Bone marrow (tissue), 2 donors: ENCODE measurements around the gene FOCAD.
A peak's percentile ranks its signal among the peaks of the same experiment; 100 is the strongest.

Experiments
- DNase-seq, 2 donors: peaks; one replicate each; lab custom pipeline; 2025; lab: John Stamatoyannopoulos, UW

FOCAD gene

GRCh38 chr9:20683351-20684034 is 566 bp upstream of the FOCAD start:
- peak; percentile 29 to 36 for DNase-seq

- DNase-seq = peak in 1 of 2 donors; percentile 34
Measured at GRCh38 chr9:20684875-20685696, 1.0 kb downstream of the FOCAD start.

- DNase-seq = no peak
Measured at GRCh38 chr9:20685769-20686168, 1.7 kb downstream of the FOCAD start.

GRCh38 chr9:20689833-20690232 is 5.8 kb downstream of the FOCAD start:
- DNase-seq = no peak

GRCh38 chr9:20692554-20692953 is 8.5 kb downstream of the FOCAD start:
- no peak for DNase-seq

GRCh38 chr9:20693068-20693467 is 9.0 kb downstream of the FOCAD start:
- DNase-seq = no peak

GRCh38 chr9:20694248-20694647 is 10.2 kb downstream of the FOCAD start:
- DNase-seq = no peak

GRCh38 chr9:20697021-20697719 is 13.1 kb downstream of the FOCAD start:
- no peak for DNase-seq

GRCh38 chr9:20698782-20699181 is 14.7 kb downstream of the FOCAD start:
- DNase-seq = peak in 1 of 2 donors; percentile 10

GRCh38 chr9:20701060-20701459 is 17.0 kb downstream of the FOCAD start:
- DNase-seq = no peak

- DNase-seq = no peak
Measured at GRCh38 chr9:20702570-20702969, 18.5 kb downstream of the FOCAD start.

- no peak for DNase-seq
Measured at GRCh38 chr9:20703146-20703545, 19.1 kb downstream of the FOCAD start.

- no peak for DNase-seq
Measured at GRCh38 chr9:20707708-20708107, 23.6 kb downstream of the FOCAD start.

GRCh38 chr9:20713172-20713571 is 29.1 kb downstream of the FOCAD start:
- DNase-seq = no peak

GRCh38 chr9:20714442-20715415 is 30.7 kb downstream of the FOCAD start:
- no peak for DNase-seq

- peak in 1 of 2 donors; percentile 88 for DNase-seq
Measured at GRCh38 chr9:20722221-20722620, 38.2 kb downstream of the FOCAD start.

- no peak for DNase-seq
Measured at GRCh38 chr9:20725675-20726074, 41.6 kb downstream of the FOCAD start.

- no peak for DNase-seq
Measured at GRCh38 chr9:20726144-20726543, 42.1 kb downstream of the FOCAD start.

GRCh38 chr9:20728493-20729220 is 44.6 kb downstream of the FOCAD start:
- no peak for DNase-seq

GRCh38 chr9:20729523-20729922 is 45.5 kb downstream of the FOCAD start:
- no peak for DNase-seq

- DNase-seq = peak in 1 of 2 donors; percentile 71
Measured at GRCh38 chr9:20732118-20732517, 48.1 kb downstream of the FOCAD start.
